GM12878 (cell line): ENCODE data around the gene DLEC1. TPM values are rescaled to one million over a fixed set of nuclear protein-coding genes. Genes with fewer than 3 reads are reported as not detected.

Source experiments
- ATAC-seq: fragments of 200-7000 bp; cut with Tn5 transposase; 3 replicates; pipeline ENCODE4 v1.9.1; 2020; ENCODE audit warnings: mild to moderate bottlenecking, moderate library complexity
- BruUV-seq: library from RNA; stranded (reverse); fragments of 400-500 nt; replicated peaks from 2 replicates; lab custom pipeline; 2021; lab: Mats Ljungman, UMichigan
- CTCF ChIA-PET: fragments of 300-600 bp; sonication (Branson Sonifier 250); formaldehyde crosslinking; extraction: SDS; loops from one replicate; lab custom pipeline; 2021; ENCODE audit warnings: inconsistent platforms; lab: Yijun Ruan, JAX
- POLR2A ChIA-PET: fragments of 350-600 bp; formaldehyde crosslinking; extraction: SDS; loops from one replicate; lab custom pipeline; 2021; ENCODE audit warnings: inconsistent platforms; lab: Charles Lee
- RAD21 ChIA-PET: fragments of 300-600 bp; sonication (Branson Sonifier 250); formaldehyde crosslinking; loops from one replicate; lab custom pipeline; 2023; ENCODE audit warnings: antibody characterized with exemption; ENCODE audit not compliant: unreplicated experiment; lab: Charles Lee
- SMC1A ChIA-PET: fragments of 300-600 bp; sonication (Branson Sonifier 250); formaldehyde crosslinking; loops from one replicate; lab custom pipeline; 2023; ENCODE audit not compliant: unreplicated experiment, uncharacterized antibody; lab: Charles Lee
- DNase-seq: peaks from one replicate; pipeline ENCODE4 v3.0.0-alpha.2; 2011; ENCODE audit warnings: low read depth, low spot score
- FAIRE-seq: peaks from 3 replicates; lab custom pipeline; 2011; peaks lifted over from hg19 to GRCh38; lab: Jason Lieb, UNC
- H2AFZ ChIP-seq: 2 replicates; pipeline ENCODE4 v1.6.0; 2011; ENCODE audit warnings: low read depth, low read length, control low read depth; ENCODE audit not compliant: control insufficient read depth
- H3K27ac ChIP-seq: 2 replicates; pipeline ENCODE4 v1.5.1; 2011; ENCODE audit warnings: control low read depth; ENCODE audit not compliant: control insufficient read depth, insufficient read depth
- H3K27me3 ChIP-seq, 2 experiments: replicated peaks in 1 of 2; 2 replicates each; pipeline versions ENCODE4 v1.6.0 to v1.6.1; 2011; ENCODE audit warnings: low read length in 1 of 2; ENCODE audit not compliant: control insufficient read depth in 2 of 2, insufficient read depth in 2 of 2
- H3K36me3 ChIP-seq, 2 experiments: 2 replicates each; pipeline ENCODE4 v1.5.1; 2011; ENCODE audit warnings: low read length in 1 of 2; ENCODE audit not compliant: control insufficient read depth in 2 of 2, insufficient read depth in 2 of 2
- H3K4me1 ChIP-seq: 2 replicates; pipeline ENCODE4 v1.6.1; 2011; ENCODE audit warnings: mild to moderate bottlenecking, low read length, moderate library complexity, mixed read lengths; ENCODE audit not compliant: control insufficient read depth, insufficient read depth
- H3K4me2 ChIP-seq: 2 replicates; pipeline ENCODE4 v1.6.0; 2011; ENCODE audit warnings: control low read depth; ENCODE audit not compliant: control insufficient read depth, insufficient read depth
- H3K4me3 ChIP-seq: fragments of 200-600 bp; sonication (generic); 2 replicates; pipeline ENCODE4 v1.5.1; 2016
- H3K79me2 ChIP-seq: 2 replicates; pipeline ENCODE4 v1.6.0; 2011; ENCODE audit warnings: low read length; ENCODE audit not compliant: control insufficient read depth, insufficient read depth
- H3K9ac ChIP-seq: 2 replicates; pipeline ENCODE4 v1.8.0; 2011; ENCODE audit warnings: low read length, control low read depth, mixed read lengths; ENCODE audit not compliant: control insufficient read depth, insufficient read depth
- H3K9me3 ChIP-seq: replicated peaks from 3 replicates; pipeline ENCODE4 v1.5.1; 2011; ENCODE audit warnings: mild to moderate bottlenecking, low read length; ENCODE audit not compliant: control insufficient read depth, insufficient read depth
- H4K20me1 ChIP-seq: 2 replicates; pipeline ENCODE4 v1.6.0; 2011; ENCODE audit not compliant: control insufficient read depth, insufficient read depth
- ATF7 ChIP-seq: fragments of 450-650 bp; IDR thresholded peaks from 2 replicates; pipeline ENCODE4 v1.6.1; 2016; ENCODE audit warnings: low read depth, mild to moderate bottlenecking
- E4F1 ChIP-seq: fragments of 450-650 bp; IDR thresholded peaks from 2 replicates; pipeline ENCODE4 v1.6.1; 2018; ENCODE audit warnings: borderline replicate concordance, mild to moderate bottlenecking; ENCODE audit not compliant: partially characterized antibody
- PKNOX1 ChIP-seq: fragments of 450-650 bp; IDR thresholded peaks from 2 replicates; pipeline ENCODE4 v1.6.1; 2016; ENCODE audit warnings: mild to moderate bottlenecking
- WGBS: methylation state at CpG from one replicate; pipeline ENCODE4 v1.1.6; 2016; ENCODE audit warnings: low lambda C conversion rate; ENCODE audit not compliant: insufficient replicate concordance, insufficient coverage; ENCODE audit errors: missing lambda C conversion rate; 5-methylcytosine and 5-hydroxymethylcytosine counted together
- in situ Hi-C: fragments of 300-500 bp; cut with MboI; formaldehyde crosslinking; loops from 9 replicates; pipeline ENCODE4 v1.14.3; 2018; ENCODE audit warnings: mixed read lengths
- intact Hi-C: fragments of 100-400 bp; cut with micrococcal nuclease; formaldehyde crosslinking; loops from one replicate; pipeline ENCODE4 v1.14.2; 2022; ENCODE audit not compliant: unreplicated experiment
- polyA plus RNA-seq, 11 experiments: library from polyadenylated mRNA; depleted of rRNA in 4 of 11; unstranded in 6 of 11; stranded (reverse) in 5 of 11; fragments of >200 nt; fragmentation: Nextera tagmentation in 4 of 11; fragmentation: Illumina TruSeq in 1 of 11; extraction: Ambion mirVana in 4 of 11; extraction: Trizol in 1 of 11; gene quantifications; 1 replicate in 1 of 11; 2 replicates in 10 of 11; pipeline versions ENCODE4 v1.2.1 to v1.2.3, GENCODE V29; 2011 to 2016; ENCODE audit warnings: inconsistent platforms in 2 of 11, missing spikeins in 2 of 11, low read depth in 1 of 11
- total RNA-seq, 4 experiments: library from RNA; depleted of rRNA in 3 of 4; stranded (reverse); fragments of >200 nt in 3 of 4; fragmentation: Illumina TruSeq in 1 of 4; extraction: Trizol in 1 of 4; gene quantifications; 2 replicates each; pipeline versions ENCODE4 v1.2.1 to v1.2.3, GENCODE V29; 2013 to 2021

Gene DLEC1
- total and polyA plus RNA-seq, 10 of the 15 experiments (the other 5 are each of a cell fraction or from before 2014, with no cell fraction given): 0.03 to 0.29 (median 0.07) TPM; not detected in 3

GRCh38 chr3:37991823-37992222 lies 47.2 kb upstream of the DLEC1 start (continued):
- no peak for TF ChIP-seq E4F1

DNA sequence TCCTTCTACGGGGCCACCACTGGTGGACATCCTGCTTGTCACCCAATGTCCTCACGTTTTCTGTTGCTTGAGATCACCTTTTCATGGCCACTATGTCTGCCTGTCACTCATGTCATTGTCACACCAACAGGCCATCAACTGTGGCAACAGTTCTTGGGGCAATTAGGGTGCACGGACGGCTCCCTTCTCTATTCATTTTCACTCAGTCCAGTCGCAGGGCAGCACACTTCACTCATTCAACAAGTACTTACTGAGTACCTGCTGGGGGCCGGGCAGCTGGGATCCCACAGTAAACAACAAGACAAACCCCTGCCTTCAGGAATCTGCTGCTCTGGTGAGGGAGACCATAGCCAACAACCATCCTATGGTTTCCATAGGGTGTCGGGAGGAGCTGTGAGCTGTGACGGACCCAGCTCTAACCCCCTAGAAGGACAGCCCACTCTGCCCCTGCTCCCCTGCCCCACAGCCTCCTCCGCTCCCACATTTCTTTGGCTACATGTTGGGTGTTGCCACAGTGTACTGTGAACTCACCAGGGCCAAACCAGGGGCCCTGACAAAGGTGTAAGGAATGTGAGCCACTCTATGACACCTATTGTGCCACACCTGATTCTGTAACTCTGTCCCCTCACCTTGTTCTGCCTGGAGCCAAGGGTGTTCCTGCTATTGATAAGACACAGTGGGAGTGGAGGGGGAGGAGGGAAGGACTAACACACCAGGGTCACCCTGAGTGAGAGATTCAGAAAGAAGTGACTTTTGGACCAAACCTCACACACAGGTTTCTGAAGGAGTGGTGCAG lies 46.5 kb upstream of the DLEC1 start:
- no TSS peak for BruUV-seq
- CTCF ChIA-PET: no interaction called here

More for the DNA sequence above, 46.5 kb upstream of the DLEC1 start:
- H3K9me3 ChIP-seq: no peaks in the 10 kb centered on the region
- no peak overlapping the region for H2AFZ ChIP-seq
- no peak overlapping the region for H3K4me2 ChIP-seq
- SMC1A ChIA-PET: no interaction called here
- H3K27me3 ChIP-seq: no peaks in the 10 kb centered on the region
- in situ Hi-C loops (no loop called here), intact Hi-C loops (no loop called here)
- WGBS: 56% methylated on average over 9 of the region's 9 CpGs
- H3K27ac ChIP-seq: no peak overlapping the region
- no peaks in the 10 kb centered on the region; the same call in 1 of the 2 replicates for H3K79me2 ChIP-seq
- RAD21 ChIA-PET: no interaction called here
- no peak overlapping the region for H3K4me3 ChIP-seq
- DNase-seq (no peak), ATAC-seq (no peak), FAIRE-seq (no peak)
- no peaks in the 10 kb centered on the region; a peak in 1 of 4 replicates for H3K36me3 ChIP-seq
- H3K9ac ChIP-seq: no peak overlapping the region
- TF ChIP-seq ATF7: no peak
- peak; percentile 81 for TF ChIP-seq PKNOX1
- H3K4me1 ChIP-seq: peaks cover 9% of the 10 kb centered on the region
- POLR2A ChIA-PET: no interaction called here
- no peaks in the 10 kb centered on the region for H4K20me1 ChIP-seq
